ENCODE data around the gene PLA2G2D.

PLA2G2D gene

DNA sequence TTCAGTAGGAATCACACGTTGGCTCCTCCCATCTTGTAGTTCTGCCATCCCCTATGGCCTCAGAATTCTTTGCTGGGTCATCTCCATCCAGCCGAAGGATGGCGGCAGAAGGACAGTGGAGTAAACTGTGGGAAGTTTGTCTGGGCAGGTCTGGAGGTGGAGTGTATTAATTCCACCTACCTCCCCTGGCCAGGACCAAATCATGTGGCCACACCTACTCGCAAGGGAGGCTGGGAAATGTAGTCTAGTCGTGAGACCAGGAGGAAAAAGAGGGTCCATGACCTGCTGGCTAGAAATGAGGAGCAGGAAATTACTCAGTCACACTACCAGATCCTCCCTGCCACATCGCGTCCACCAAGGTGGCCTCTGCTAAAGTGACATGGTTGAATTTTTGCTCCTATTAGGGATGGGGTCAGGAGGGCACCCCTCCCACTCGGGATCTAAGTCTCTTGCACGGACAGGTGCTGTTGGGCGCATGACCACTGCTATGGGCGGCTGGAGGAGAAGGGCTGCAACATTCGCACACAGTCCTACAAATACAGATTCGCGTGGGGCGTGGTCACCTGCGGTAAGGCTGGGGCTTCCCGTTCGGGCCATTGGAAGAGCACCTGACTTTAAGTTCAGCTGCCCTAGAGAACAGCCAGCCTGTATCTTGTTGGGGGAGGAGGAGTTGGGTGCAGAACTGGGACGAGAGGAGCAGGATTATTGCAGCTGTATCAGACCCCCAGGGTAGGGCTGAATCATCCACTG is 29.8 kb downstream of the PLA2G2D start:
- no peak for DNase-seq (ENCODE audit: low read depth in 2 of 3, low spot score in 2 of 3)

DNA sequence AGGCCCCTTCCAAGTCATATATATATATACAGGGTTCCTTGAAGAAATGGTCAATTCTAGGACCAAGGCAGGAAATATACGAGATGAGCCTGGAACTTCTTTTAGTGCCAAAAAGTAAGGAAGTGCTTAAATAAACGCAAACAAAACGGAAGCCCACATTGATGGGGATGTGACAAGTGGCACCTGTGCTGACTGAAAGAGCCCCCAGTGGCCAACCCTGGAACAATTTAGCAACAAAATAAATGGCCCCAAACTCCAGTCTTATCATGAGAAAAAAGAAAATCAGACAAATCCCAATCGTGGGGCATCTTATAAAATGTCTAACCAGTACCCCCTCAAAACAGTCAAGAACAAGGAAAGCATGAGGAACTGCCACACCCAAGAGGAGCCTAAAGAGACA is 31.7 kb downstream of the PLA2G2D start:
- DNase-seq (ENCODE audit: low read depth in 2 of 3, low spot score in 2 of 3): no peak

DNA sequence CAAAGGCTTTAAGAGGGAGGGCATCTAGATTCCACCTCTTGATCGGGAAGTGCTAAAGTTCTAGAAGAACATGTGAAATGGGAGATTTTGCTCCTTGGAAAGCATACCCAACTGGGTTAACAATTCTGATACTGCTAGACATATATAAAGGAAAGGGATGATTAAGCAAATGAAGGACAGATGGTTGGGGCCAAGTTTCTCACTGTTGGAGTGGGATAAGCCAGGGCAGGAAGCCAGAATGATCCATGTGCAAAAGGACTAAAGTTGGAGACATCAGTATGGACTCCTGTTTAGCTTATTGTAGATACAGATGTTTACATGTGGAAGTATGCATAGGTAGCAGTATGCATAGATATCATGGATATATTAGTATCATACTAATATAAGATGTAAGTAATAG is 32.5 kb downstream of the PLA2G2D start:
- no peak for DNase-seq (ENCODE audit: low read depth in 2 of 3, low spot score in 2 of 3)

DNA sequence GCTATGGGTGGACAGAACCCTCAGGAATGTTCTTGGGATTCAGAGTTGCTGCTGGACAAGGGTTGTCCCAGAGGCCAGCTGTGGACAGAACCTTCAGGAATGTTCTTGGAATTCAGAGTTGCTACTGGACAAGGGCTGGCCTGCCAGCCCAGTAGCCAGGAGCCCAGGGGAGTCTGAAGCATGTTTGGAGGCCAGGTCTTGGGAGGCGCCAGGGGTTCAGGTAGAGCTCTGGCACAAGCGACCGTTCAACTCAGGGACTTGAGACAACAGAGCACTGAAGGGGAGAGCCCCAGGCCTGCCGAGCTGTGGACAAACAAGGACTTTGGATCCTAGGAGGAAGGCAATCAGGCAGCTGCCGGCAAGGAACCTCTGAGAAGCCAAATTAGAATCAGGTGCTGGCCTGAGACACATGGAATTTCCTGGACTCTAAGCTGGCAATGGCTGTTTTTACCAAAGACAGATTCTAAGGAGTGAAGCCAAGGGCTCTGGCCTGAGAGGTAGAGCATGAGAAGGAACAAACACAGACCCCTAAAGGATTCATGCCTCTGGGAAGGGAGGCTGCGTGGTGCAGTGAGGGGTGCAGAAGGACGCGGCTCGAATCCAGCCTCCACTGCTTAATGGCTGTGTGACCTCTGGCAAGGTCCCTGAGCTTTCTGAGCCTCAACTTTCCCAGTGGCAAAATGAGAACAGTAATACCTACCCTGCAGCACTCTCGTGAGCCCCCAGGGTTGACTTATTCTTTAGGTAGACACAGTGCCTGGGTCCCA is 36.0 kb downstream of the PLA2G2D start:
- no peak for DNase-seq (ENCODE audit: low read depth in 2 of 3, low spot score in 2 of 3)

DNA sequence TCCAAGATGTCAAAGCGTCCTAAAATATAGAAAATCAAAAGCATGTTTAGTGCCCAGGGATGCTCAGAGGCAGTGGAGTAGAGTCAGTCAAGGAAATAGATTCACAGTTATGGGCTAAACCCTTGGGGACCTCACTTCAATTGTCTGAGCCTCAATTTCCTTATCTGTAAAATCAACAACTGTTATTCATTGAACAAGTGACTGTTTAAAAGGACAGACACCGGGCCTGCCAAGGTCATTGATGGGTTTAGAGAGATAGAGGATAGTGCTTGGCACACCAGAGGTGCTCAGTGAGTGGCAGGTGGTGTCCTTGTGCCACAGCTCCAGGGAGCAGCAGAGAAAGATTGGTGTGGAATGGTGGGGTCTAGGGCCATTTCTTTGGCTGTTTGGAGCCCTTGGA is 36.6 kb downstream of the PLA2G2D start:
- no peak for DNase-seq (ENCODE audit: low read depth in 2 of 3, low spot score in 2 of 3)

DNA sequence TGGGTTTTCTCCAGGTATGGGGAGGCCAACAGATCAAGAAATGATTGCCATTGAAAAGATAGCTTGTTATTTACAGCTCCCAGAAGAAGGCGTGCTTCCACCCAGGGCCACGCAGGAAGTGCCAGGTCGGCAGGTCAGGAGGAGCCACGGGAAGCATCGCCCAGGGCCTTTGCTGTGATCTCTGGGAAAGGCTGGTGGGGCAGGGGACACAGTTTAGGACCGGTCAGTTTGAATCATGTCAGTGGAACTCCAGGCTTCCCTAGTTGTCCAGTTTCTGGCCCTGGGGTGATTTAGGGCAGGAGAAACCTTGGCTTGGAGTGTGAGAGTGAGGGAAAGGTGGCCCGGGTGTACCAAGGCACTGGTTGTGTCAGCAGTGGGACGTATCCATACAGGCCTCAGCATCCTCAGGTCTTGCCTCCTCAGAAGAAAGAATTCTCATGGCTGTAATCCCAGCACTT is 38.0 kb downstream of the PLA2G2D start:
- DNase-seq (ENCODE audit: low read depth in 2 of 3, low spot score in 2 of 3): no peak

DNA sequence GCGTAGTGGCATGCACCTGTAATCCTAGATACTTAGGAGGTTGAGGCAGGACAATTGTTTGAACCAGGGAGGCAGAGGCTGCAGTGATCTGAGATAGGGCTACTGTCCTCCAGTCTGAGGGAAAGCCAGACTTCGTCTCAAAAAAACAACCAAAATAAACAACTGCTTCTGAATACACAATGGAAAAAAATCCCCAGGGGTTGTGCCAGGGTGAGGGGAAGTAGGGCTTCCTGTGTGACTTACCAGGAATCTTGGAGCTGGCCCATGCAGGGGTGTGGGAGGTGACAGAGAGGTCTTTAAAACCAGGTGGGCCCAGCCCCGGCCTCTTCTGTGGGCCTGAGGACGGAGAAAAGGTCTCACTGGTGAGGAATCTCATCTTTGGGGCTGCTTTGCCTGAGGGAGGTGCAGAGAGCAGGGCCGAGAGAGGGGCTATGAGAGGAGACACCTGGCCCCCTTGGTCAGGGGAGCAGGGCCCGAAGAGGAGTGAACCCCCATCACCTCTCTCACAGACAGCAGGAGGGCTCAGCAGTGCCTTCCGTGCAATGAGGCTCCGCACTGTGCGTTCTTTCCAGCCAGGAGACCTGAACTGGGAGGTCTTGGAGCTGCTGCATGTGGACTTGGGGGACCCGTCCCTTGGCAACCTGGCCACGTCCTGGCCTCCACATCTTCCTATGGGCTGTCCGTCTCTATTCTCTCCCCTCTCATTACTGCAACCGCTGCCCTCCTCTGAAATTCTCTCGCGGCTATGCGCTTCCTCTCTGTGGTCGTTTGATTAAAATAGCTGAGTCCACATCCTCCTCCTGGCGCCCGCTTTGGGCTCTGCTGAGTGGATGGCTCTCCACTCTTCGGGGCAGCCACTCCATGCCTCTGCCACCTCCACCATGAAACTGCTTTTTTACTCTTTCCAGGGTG is 38.6 kb downstream of the PLA2G2D start:
- DNase-seq (ENCODE audit: low read depth in 2 of 3, low spot score in 2 of 3): no peak

DNA sequence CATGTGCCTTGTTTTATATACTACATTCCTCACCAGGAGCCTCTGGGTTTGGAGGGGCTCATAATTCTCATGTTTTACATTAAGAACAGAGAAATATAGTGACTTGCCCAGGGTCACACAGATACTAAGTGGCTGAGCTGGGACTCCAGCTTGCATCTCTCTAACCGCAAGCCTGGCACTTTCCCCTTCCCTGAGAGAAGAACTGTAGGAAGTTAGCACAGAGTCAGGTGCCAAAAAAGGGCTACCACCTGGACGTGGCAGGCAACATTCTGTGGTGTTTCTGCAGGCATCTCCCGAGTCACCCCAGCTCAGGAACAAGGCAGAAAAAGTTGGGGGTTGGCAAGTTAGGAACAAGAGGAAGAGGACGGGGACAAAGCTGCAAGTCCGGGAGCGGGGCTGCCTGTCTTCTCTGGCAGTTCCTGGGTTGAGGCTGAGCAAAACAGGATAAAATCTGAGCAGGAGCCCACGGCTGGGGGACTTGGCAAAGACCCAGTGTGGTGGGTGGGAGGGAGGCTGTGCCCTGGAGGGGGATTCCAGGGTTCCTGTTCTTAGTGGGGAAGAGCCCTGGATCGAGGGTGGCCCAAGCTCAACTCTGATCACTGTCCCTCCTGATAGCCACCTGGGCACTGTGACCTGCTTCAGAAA is 39.6 kb downstream of the PLA2G2D start:
- no peak for DNase-seq (ENCODE audit: low read depth in 2 of 3, low spot score in 2 of 3)

DNA sequence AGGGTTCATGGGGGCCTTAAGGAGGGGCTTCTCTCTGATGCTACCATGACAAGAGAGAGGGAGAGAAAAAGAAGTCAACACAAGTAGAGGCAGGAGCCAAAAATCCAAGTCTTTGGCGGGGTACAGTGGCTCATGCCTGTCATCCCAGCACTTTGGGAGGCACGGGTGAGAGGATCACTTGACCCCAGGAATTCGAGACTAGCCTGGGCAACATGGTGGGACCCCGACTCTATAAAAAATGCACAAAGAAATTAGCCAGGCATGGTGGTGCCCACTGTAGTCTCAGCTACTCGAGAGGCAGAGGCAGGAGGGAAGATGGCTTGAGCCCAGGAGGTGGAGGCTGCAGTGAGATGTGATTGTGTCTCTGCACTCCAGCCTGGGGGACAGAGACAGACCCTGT is 40.6 kb downstream of the PLA2G2D start:
- DNase-seq (ENCODE audit: low read depth in 2 of 3, low spot score in 2 of 3): no peak

DNA sequence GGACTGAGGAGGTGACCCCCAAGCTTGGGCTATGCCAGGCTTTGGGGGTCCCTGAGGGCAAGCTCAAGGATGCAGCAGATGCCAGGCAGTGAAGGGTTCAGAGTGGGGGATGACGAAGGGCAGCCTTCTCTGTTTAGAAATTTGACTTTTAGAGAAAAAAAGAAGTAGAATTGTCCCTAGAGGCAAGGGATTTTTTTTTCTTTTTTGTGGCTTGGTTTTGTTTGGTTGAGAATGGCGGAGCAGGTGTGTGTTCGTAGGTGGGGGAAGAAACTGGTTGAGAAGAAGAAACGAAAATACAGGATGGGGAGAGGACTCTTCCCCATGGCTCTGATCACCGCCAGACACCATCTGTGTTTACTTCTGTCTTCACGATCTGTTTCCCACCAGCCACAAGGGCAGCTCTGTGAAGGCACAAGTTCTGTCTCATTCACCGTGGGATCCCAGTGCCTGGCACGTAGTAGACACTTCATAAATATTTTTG is 41.1 kb downstream of the PLA2G2D start:
- DNase-seq (ENCODE audit: low read depth in 2 of 3, low spot score in 2 of 3): no peak

DNA sequence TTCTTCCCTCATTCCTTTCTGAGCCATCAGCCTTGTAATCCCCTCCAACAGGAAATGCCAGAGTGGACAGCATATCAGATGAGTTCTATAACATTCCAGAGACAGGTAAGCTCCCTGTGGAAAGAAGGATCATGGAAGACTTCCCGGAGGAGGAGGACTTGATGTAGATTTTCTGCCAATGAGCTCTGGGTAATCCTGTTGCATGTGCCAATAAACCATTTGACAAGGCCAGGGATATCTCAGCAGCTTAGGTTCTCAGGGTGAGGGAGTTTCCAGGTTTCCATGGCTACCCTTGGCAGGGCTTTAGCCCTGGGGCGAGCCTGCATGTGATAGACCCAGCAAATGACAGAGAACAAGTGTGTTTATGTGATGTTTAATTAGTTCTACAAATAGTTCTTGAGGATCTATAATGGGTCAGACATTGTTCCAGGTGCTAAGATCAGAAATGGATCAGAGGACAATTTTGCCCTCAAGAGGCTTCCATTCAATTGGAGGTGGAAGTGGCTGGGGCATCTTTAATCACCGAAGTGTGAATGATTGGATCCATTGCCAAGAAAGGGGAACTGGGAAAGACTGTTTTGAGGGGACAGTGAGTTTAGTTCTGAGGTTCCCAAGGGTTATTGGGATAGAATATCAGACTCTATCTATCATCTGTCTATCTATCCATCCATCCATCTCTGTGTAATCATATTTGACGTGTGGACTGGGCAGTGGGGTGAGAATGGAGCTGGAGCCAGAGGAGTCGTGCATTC is 42.5 kb downstream of the PLA2G2D start:
- DNase-seq (ENCODE audit: low read depth in 2 of 3, low spot score in 2 of 3): no peak

DNA sequence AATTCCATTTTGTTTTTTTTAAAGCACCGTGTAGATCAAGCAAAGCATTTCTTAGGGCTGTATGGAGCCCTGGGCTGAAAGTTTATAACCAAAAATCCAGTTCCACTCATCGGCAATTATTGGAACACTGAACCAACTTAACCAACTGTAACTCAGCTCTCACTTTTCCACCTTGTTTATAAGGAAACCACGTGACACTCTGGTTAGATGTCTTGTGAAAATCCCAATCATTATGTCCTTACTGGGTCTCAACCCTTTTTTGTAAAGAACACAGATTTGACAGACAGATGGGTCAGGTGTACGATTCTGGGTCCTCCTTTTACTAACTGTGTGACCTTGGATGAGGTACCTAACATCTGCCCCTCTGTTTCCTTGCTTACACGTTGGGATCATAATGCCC is 43.1 kb downstream of the PLA2G2D start:
- DNase-seq (ENCODE audit: low read depth in 2 of 3, low spot score in 2 of 3): no peak

DNA sequence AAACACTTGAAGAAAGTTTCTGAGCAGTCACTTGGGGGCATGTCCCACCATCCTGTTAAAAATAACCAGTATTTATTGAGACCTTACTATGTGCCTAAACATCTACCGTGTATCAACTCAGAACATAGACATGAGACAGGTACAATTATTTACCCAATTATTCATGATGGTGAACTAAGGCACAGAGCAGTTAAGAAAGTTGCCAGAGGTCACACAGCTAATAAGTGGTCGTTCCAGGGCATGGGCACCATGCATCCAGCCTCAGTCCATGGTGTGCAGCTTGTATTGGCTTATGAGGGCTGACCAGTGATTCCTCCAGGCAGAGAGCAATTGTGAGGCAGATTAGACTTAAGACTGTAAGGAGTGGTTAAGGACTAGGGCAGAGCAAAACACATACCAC is 44.0 kb downstream of the PLA2G2D start:
- no peak for DNase-seq (ENCODE audit: low read depth in 2 of 3, low spot score in 2 of 3)

DNA sequence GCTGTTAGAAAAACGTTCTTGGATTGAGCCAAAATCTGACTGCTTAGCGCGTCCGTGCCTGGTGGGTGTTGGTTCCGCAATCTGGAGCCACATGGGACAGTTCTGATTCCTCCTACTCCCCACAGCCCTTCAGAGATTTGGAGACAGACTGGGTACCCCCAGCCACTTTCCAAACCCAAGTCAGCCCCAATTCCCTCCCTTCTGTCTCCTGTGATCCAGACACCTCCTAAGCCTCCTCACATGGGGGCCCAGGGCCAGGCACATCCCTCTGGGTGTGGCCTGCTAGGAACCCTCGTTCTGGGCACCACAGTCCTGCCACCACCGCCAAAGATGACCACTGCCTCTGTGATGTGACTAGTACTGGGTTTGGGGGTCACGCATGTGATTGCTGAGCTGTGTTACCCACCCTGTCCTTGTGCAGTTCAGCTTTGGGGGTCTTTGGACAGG is 44.6 kb downstream of the PLA2G2D start:
- DNase-seq (ENCODE audit: low read depth in 2 of 3, low spot score in 2 of 3): no peak

DNA sequence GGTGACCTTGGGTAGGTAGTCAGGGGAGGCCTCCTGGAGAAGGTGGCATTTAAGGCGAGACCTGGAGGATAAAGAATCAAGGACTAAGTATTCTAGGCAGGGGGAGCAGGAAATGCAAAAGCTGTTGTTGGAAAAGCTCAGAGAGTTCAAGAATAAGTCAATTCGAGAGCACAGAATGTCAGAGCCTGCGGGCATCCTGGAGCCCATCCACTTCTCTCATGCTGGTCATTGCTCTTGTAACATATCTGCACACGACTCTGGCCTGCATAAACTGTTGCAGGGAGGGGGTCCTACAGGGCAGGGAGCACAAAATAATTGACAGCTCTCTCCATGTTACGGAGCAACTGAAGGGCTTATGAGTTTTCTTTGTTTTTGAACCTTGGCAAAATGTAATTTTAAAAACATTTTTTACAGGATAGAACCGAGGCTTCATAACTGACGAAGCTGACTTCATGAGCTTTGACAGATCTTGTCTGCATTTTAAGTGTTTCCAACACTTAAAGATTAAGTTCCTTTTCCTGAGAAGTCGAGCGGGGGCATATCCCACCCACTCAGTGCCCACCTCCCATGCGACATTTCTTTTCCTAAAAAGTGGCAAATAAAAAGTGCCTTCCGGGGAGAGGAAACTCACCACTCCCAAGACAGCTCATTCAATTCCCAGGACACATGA is 45.1 kb downstream of the PLA2G2D start:
- no peak for DNase-seq (ENCODE audit: low read depth in 2 of 3, low spot score in 2 of 3)

DNA sequence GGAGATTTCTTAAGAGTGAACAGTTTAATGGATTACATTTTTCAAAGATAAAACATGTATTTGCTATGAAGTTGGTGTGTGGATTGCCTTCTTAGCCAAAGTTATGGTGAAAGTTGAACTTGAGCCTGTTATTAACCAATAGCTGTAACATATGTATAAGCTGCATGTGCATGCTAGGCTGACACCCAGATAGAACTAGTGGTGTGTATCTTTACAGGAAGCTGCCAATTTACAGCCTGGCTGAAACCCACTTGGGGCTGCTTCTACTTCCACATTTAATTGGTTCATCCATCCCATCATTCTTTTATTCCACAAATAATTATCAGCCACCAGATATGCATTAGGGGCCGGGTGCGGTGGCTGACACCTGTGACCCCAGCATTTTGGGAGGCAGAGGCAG is 46.1 kb downstream of the PLA2G2D start:
- no peak for DNase-seq (ENCODE audit: low read depth in 2 of 3, low spot score in 2 of 3)

DNA sequence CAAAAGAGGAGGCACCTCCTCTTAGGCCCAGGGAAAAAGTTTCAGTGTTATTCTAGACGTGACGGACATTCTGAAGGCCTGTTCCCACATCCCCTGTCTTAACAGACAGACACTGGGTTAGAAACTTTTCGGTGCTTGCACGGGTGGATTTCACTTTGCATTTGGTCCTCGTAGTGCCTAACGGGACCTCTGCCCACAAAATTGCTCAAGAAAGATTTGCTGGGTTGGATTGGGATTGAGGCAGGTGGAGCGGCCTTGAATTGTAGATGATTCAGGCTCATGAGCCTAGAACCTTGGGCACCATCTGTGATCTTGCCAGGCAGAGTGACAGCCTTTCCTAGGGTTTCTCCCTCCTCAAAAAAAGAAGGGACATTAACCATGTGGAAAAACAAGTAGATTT is 46.6 kb downstream of the PLA2G2D start:
- no peak for DNase-seq (ENCODE audit: low read depth in 2 of 3, low spot score in 2 of 3)

DNA sequence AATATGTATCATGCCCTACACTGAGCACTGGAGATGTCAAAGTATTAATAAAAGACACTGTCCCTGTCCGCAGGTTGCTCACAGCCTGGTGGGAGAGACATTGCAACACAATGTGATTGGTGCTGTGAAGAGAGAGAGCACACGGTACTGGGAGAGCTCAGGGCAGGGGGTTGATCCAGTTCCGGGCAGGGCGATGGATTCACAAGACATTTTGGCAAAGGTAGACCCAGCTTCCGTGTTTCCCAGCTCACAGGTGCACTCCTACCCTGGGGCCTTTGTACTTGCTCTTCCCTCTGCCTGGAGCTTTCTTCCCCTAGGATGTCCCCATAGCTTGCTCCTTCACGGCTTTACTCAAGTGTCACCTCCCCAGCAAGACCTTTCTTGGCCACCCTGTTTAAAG is 47.9 kb downstream of the PLA2G2D start:
- no peak for DNase-seq (ENCODE audit: low read depth in 2 of 3, low spot score in 2 of 3)

DNA sequence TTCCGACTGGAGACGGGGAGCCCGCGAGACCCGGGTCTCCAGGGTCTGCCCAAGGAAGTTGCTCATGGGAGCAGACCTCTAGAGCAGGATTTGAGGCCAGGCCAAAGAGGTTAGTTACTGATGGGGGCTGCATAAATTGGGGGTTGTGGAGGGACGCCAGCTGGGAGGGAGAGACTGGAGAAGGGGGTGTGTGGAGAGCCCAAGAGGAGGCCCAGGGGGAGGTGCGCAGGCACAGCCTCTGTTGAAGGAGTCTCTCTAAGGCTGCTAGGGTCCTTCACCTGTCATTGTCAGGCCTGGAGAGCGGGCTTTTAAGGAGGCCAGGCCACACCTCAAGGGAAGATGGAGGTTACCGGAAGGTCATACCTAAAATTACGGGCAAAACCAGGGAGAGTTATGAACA is 49.0 kb downstream of the PLA2G2D start:
- DNase-seq (ENCODE audit: low read depth in 2 of 3, low spot score in 2 of 3): no peak

DNA sequence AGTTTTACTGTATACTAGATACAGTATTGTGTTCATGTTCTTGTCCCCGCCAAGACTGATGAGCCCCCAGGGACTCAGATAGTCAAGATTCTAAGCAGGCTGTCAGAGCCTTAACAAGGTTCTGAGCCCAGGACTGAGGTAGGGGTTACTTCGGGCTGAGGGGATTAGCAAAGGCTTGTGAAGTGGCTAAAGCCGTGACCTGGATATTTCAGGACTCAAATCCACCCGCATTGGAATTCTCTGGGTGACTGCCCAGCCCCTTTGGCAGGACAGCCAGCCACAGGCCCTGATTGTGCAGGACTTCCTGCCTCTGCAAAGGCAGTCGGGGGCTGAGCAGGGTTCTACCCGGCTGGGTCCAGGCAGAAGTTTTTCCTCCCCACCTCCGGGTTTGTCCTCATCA is 49.5 kb downstream of the PLA2G2D start, which contains the start of gene PLA2G5:
Gene PLA2G5, plus strand, starts transcription at position 321 of the 400 bp plus-strand sequence. CDS start 14,637 bp downstream, outside the sequence.
- no peak for DNase-seq (ENCODE audit: low read depth in 2 of 3, low spot score in 2 of 3)

All from activated CD8-positive, alpha-beta memory T cell treated with anti-CD3 and anti-CD28 coated beads for 48 hours (primary cell).